NCI-H128 (cell line): ENCODE results near the gene JUNB.

Experiments used
- DNase-seq: peaks from one replicate; lab custom pipeline; 2025; ENCODE audit not compliant: unreplicated experiment; lab: John Stamatoyannopoulos, UW

JUNB gene

GRCh38 chr19:12791345-12792050 lies at the start of gene JUNB:
TSS of gene JUNB (plus strand) at chr19:12791486. CDS start at chr19:12791772, 286 bp downstream.
- peak; percentile 89 for DNase-seq

- DNase-seq: no peak
Measured at GRCh38 chr19:12745166-12745897, 46.0 kb upstream of the JUNB start.

DNA sequence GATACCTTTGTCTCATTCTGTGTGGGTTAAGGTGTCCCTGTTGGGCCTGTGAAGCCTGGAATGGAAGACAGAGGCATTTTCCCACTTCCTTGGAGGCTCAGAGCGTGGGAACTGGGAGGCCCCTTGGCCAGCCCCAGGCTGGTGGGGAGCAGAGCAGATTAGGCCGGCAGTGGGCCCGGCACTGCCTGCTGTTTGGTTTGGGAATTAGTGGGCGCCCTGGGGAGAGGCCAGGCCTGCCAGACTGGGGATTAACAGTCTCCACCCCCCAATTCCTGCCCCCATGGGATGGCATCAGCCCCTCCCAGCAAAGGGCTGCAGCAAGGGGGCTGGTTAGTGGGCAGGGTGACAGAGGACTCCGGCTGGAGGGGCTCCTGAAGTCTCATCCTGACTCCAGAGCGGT lies 42.8 kb upstream of the JUNB start:
- DNase-seq: no peak

- DNase-seq: no peak
Measured at GRCh38 chr19:12749938-12750521, 41.3 kb upstream of the JUNB start.

DNA sequence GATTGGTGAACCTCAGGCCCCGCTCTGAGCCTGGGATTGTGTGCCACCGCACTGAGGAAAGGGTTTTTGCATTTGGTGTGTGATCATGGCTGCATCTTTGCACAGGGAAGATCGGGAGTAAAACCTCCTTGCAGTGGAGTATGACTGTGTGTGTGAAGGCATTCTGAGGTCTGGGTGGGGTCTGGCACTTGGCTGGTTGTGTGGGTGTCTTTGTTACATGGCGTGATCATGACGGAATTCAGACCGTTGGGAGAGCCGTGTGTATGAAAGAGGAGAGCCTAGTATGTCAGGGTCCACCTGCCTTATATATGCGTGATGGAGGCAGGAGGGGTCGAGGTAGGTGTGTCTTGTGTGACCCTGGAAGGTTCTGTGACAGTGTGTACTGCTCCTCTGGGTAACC lies 40.4 kb upstream of the JUNB start:
- no peak for DNase-seq

- no peak for DNase-seq
Measured at GRCh38 chr19:12751635-12752034, 39.7 kb upstream of the JUNB start, which contains the start of gene BEST2. TSS of gene BEST2 (plus strand) at chr19:12751791. CDS start at chr19:12752593, 802 bp downstream.

GRCh38 chr19:12752056-12752781 lies 39.1 kb upstream of the JUNB start:
- DNase-seq: no peak

DNA sequence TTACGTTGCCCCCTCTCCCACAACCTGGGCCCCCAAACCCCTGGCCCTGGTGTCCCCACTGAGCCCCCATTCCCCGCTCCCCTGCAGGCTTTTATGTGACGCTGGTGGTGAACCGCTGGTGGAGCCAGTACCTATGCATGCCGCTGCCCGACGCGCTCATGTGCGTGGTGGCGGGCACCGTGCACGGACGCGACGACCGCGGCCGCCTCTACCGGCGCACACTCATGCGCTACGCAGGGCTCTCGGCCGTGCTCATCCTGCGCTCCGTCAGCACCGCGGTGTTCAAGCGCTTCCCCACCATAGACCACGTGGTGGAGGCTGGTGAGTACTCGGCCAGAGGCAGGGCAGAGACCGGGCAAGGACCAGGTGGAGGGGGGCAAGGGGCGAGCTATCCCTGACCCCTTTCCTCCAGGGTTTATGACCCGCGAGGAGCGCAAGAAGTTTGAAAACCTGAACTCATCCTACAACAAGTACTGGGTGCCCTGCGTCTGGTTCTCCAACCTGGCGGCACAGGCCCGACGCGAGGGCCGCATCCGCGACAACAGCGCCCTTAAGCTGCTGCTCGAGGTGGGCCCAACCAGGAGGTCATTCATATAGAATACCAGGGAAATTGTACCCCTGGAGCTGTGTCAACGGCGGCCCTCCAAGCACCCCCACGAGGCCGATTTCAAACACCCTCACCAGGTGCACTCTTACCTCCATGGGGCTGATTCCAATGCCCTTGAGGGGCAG lies 36.7 kb upstream of the JUNB start:
- no peak for DNase-seq

GRCh38 chr19:12756150-12756883 lies 35.0 kb upstream of the JUNB start:
- DNase-seq: no peak

DNA sequence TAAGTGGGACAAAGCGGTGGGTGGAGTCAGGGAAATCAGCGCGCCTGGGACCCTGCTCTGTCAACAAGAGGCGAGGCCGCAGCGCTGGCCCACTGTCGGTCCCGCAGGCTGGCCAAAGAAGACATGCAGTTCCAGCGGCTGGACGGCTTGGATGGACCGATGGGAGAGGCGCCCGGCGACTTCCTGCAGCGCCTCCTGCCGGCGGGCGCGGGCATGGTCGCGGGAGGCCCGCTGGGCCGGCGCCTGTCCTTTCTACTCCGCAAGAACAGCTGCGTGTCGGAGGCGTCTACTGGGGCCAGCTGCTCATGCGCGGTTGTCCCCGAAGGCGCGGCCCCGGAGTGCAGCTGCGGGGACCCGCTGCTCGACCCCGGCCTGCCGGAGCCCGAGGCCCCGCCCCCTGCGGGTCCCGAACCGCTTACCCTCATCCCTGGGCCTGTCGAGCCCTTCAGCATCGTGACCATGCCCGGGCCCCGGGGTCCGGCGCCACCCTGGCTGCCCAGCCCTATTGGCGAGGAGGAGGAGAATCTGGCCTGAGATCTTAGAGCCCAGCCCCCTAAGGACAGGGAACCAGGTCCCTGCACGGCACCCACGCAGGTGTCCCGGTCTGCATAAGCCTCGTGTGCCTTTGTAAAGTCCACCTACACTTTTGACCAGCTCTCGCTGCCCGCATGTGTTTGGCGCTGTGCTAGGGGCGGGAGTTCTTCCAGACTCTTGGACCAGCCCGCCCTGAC lies 33.6 kb upstream of the JUNB start:
- no peak for DNase-seq

GRCh38 chr19:12759686-12760085 lies 31.6 kb upstream of the JUNB start:
- no peak for DNase-seq

DNA sequence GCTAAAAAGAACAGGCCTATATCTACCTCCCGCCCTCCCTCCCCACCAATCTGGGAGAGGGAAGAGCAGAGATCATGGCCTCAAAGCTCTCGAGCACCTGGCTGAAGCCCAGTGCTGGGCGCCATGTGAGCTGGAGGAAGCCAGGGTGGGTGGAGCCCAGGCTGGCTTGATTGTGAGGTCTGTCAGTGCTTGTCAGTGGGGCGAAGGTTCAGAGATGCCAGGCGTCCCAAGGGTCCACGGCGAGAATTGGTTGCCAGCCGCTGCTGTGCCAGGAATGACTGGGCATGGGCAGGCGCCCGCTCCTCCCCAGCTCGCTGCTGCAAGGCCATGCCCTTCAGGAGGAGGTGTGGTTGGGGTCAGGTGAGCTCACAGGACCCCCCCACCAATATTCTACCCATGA lies 28.2 kb upstream of the JUNB start:
- DNase-seq: no peak

DNA sequence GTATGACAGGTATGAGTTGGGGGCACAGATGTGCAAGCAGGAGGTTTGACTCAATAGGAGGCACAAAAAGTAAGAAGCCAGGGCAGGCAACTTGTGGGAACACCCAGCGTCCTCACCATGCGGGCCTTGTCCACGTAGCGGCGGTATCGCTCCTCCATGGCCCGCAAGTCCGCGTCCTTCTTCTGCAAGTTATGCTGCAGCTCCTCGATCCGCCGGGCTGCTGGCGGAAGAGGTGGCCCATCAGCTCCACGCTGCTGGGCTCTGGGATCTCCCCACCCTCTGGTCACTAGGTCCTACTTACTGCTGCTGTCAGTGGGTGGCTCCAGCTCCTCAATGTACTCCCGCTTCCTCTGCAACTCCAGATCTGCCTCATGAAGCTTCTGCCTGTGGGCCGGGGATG lies 26.6 kb upstream of the JUNB start:
- no peak for DNase-seq

GRCh38 chr19:12766051-12766521 lies 25.2 kb upstream of the JUNB start:
- DNase-seq: peak; percentile 68

GRCh38 chr19:12767150-12767549 lies 24.1 kb upstream of the JUNB start:
- no peak for DNase-seq

- no peak for DNase-seq
Measured at GRCh38 chr19:12767666-12768065, 23.6 kb upstream of the JUNB start.

DNA sequence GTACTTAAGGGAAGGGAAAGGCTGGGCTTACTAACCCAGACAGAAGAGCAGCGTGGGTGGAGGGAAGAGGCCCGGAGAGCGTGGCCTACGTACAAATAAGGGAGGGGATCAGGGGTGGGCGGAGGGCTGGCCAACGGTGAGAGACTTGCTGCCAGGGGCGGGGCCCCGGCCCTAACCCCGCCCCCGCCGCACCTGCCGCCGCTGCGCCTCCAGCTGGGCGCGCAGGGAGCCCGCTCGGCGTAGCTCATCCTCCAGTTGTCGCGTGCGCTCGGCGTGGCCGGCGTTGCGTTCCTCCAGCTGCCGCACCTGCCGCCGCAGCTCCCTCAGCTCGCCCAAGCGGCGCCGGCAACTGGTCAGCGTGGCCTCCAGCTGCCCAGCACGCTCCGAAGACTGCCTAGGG lies 21.6 kb upstream of the JUNB start:
- DNase-seq: no peak

- no peak for DNase-seq
Measured at GRCh38 chr19:12770922-12771321, 20.4 kb upstream of the JUNB start.

- no peak for DNase-seq
Measured at GRCh38 chr19:12772323-12772722, 19.0 kb upstream of the JUNB start.
